ENCODE measurements around the gene GTF2A2.

GTF2A2 gene

DNA sequence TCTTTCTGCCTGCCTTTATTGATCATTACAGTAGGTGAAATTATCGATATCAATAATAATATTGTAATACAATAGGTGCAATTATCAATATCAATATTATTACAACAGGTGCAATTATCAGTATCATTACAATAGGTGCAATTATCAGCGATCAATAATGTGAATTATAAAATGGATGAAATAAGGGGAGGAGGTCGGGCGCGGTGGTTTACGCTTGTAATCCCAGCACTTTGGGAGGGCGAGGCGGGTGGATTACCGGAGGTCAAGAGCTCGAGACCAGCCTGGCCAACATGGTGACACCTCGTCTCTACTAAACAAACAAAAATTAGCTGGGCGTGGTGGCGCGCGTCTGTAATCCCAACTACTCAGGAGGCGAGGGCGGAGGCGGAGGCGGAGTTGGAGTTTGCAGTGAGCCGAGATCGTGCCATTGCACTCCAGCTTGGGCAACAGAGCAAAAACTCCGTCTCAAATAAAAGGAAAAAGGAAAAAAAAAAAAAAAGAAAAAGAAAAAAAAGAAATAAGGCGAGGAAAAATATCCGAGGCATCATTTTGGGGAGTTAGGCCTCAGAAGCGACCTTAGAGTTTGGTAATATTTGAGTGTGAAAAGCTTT, 32.4 kb upstream of the GTF2A2 start (continued):
- TF ChIP-seq, protein P1, sequence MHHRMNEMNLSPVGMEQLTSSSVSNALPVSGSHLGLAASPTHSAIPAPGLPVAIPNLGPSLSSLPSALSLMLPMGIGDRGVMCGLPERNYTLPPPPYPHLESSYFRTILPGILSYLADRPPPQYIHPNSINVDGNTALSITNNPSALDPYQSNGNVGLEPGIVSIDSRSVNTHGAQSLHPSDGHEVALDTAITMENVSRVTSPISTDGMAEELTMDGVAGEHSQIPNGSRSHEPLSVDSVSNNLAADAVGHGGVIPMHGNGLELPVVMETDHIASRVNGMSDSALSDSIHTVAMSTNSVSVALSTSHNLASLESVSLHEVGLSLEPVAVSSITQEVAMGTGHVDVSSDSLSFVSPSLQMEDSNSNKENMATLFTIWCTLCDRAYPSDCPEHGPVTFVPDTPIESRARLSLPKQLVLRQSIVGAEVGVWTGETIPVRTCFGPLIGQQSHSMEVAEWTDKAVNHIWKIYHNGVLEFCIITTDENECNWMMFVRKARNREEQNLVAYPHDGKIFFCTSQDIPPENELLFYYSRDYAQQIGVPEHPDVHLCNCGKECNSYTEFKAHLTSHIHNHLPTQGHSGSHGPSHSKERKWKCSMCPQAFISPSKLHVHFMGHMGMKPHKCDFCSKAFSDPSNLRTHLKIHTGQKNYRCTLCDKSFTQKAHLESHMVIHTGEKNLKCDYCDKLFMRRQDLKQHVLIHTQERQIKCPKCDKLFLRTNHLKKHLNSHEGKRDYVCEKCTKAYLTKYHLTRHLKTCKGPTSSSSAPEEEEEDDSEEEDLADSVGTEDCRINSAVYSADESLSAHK (tag by site-specific recombination; IDR thresholded peaks at IDR 0.05) = 0 out of 2 replicates have a peak, but pooled peaks have one; percentile 20
- TF ChIP-seq WT1 (tag by site-specific recombination; IDR thresholded peaks at IDR 0.05) (peak; percentile 62), ZNF658 (tag by site-specific recombination; IDR thresholded peaks at IDR 0.05) (no peak), ZNF544 (tag by site-specific recombination; IDR thresholded peaks at IDR 0.05) (no peak), ZNF37A (tag by site-specific recombination; IDR thresholded peaks at IDR 0.05) (no peak), ZNF155 (tag by site-specific recombination; IDR thresholded peaks at IDR 0.05) (no peak), KLF1 (tag by site-specific recombination; IDR thresholded peaks at IDR 0.05) (peak; percentile 96), ZNF561 (tag by site-specific recombination; IDR thresholded peaks at IDR 0.05; ENCODE audit: borderline replicate concordance) (no peak), ZNF416 (tag by site-specific recombination; IDR thresholded peaks at IDR 0.05) (no peak), MZF1 (tag by site-specific recombination; IDR thresholded peaks at IDR 0.05; ENCODE audit: borderline replicate concordance) (no peak), ZNF138 (tag by site-specific recombination; IDR thresholded peaks at IDR 0.05; ENCODE audit: borderline replicate concordance) (no peak), ZFHX2 (tag by site-specific recombination; conservative IDR thresholded peaks at IDR 0.05) (peak; percentile 83), ZNF302 (tag by site-specific recombination; IDR thresholded peaks at IDR 0.05; ENCODE audit: low read depth) (no peak), ZNF354C (tag by site-specific recombination; IDR thresholded peaks at IDR 0.05; ENCODE audit: borderline replicate concordance, low read depth) (no peak), ZNF837 (tag by site-specific recombination; IDR thresholded peaks at IDR 0.05) (no peak), ZNF624 (tag by site-specific recombination; IDR thresholded peaks at IDR 0.05) (no peak), ZFP41 (tag by site-specific recombination; IDR thresholded peaks at IDR 0.05; ENCODE audit: borderline replicate concordance) (no peak), ZNF266 (tag by site-specific recombination; IDR thresholded peaks at IDR 0.05; ENCODE audit: low read depth) (no peak), TRIM28 (IDR thresholded peaks at IDR 0.05; ENCODE audit: borderline replicate concordance, low read length) (no peak), SP3 (tag by site-specific recombination; IDR thresholded peaks at IDR 0.05) (peak; percentile 56; the same call in 1 of the 2 replicates)
- TF ChIP-seq, protein P2, sequence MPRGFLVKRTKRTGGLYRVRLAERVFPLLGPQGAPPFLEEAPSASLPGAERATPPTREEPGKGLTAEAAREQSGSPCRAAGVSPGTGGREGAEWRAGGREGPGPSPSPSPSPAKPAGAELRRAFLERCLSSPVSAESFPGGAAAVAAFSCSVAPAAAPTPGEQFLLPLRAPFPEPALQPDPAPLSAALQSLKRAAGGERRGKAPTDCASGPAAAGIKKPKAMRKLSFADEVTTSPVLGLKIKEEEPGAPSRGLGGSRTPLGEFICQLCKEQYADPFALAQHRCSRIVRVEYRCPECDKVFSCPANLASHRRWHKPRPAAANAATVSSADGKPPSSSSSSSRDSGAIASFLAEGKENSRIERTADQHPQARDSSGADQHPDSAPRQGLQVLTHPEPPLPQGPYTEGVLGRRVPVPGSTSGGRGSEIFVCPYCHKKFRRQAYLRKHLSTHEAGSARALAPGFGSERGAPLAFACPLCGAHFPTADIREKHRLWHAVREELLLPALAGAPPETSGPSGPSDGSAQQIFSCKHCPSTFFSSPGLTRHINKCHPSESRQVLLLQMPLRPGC (tag by site-specific recombination; IDR thresholded peaks at IDR 0.05) = 0 out of 2 replicates have a peak, but pooled peaks have one; percentile 17
- TF ChIP-seq, protein P3, sequence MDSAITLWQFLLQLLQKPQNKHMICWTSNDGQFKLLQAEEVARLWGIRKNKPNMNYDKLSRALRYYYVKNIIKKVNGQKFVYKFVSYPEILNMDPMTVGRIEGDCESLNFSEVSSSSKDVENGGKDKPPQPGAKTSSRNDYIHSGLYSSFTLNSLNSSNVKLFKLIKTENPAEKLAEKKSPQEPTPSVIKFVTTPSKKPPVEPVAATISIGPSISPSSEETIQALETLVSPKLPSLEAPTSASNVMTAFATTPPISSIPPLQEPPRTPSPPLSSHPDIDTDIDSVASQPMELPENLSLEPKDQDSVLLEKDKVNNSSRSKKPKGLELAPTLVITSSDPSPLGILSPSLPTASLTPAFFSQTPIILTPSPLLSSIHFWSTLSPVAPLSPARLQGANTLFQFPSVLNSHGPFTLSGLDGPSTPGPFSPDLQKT (IDR thresholded peaks at IDR 0.05; ENCODE audit: borderline replicate concordance, low read depth, low read length) = no peak
- TF ChIP-seq, protein P4, sequence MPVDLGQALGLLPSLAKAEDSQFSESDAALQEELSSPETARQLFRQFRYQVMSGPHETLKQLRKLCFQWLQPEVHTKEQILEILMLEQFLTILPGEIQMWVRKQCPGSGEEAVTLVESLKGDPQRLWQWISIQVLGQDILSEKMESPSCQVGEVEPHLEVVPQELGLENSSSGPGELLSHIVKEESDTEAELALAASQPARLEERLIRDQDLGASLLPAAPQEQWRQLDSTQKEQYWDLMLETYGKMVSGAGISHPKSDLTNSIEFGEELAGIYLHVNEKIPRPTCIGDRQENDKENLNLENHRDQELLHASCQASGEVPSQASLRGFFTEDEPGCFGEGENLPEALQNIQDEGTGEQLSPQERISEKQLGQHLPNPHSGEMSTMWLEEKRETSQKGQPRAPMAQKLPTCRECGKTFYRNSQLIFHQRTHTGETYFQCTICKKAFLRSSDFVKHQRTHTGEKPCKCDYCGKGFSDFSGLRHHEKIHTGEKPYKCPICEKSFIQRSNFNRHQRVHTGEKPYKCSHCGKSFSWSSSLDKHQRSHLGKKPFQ (tag by site-specific recombination; IDR thresholded peaks at IDR 0.05) = no peak
- TF ChIP-seq, protein P5, sequence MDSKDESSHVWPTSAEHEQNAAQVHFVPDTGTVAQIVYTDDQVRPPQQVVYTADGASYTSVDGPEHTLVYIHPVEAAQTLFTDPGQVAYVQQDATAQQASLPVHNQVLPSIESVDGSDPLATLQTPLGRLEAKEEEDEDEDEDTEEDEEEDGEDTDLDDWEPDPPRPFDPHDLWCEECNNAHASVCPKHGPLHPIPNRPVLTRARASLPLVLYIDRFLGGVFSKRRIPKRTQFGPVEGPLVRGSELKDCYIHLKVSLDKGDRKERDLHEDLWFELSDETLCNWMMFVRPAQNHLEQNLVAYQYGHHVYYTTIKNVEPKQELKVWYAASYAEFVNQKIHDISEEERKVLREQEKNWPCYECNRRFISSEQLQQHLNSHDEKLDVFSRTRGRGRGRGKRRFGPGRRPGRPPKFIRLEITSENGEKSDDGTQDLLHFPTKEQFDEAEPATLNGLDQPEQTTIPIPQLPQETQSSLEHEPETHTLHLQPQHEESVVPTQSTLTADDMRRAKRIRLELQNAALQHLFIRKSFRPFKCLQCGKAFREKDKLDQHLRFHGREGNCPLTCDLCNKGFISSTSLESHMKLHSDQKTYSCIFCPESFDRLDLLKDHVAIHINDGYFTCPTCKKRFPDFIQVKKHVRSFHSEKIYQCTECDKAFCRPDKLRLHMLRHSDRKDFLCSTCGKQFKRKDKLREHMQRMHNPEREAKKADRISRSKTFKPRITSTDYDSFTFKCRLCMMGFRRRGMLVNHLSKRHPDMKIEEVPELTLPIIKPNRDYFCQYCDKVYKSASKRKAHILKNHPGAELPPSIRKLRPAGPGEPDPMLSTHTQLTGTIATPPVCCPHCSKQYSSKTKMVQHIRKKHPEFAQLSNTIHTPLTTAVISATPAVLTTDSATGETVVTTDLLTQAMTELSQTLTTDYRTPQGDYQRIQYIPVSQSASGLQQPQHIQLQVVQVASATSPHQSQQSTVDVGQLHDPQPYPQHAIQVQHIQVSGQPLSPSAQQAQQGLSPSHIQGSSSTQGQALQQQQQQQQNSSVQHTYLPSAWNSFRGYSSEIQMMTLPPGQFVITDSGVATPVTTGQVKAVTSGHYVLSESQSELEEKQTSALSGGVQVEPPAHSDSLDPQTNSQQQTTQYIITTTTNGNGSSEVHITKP (tag by site-specific recombination; IDR thresholded peaks at IDR 0.05) = no peak
- TF ChIP-seq, protein P6, sequence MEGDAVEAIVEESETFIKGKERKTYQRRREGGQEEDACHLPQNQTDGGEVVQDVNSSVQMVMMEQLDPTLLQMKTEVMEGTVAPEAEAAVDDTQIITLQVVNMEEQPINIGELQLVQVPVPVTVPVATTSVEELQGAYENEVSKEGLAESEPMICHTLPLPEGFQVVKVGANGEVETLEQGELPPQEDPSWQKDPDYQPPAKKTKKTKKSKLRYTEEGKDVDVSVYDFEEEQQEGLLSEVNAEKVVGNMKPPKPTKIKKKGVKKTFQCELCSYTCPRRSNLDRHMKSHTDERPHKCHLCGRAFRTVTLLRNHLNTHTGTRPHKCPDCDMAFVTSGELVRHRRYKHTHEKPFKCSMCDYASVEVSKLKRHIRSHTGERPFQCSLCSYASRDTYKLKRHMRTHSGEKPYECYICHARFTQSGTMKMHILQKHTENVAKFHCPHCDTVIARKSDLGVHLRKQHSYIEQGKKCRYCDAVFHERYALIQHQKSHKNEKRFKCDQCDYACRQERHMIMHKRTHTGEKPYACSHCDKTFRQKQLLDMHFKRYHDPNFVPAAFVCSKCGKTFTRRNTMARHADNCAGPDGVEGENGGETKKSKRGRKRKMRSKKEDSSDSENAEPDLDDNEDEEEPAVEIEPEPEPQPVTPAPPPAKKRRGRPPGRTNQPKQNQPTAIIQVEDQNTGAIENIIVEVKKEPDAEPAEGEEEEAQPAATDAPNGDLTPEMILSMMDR (tag by site-specific recombination; IDR thresholded peaks at IDR 0.05) = no peak
- TF ChIP-seq, protein P7, sequence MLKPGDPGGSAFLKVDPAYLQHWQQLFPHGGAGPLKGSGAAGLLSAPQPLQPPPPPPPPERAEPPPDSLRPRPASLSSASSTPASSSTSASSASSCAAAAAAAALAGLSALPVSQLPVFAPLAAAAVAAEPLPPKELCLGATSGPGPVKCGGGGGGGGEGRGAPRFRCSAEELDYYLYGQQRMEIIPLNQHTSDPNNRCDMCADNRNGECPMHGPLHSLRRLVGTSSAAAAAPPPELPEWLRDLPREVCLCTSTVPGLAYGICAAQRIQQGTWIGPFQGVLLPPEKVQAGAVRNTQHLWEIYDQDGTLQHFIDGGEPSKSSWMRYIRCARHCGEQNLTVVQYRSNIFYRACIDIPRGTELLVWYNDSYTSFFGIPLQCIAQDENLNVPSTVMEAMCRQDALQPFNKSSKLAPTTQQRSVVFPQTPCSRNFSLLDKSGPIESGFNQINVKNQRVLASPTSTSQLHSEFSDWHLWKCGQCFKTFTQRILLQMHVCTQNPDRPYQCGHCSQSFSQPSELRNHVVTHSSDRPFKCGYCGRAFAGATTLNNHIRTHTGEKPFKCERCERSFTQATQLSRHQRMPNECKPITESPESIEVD (tag by site-specific recombination; IDR thresholded peaks at IDR 0.05) = no peak
